Caki2 (cell line): Measurements from ENCODE around the gene SLC2A10. TPM values are rescaled to one million over a fixed set of nuclear protein-coding genes. Genes with fewer than 3 reads are reported as not detected.

Experiments used
- DNase-seq: peaks from one replicate; pipeline ENCODE4 v3.0.0-alpha.2; 2015; ENCODE audit warnings: low read depth
- in situ Hi-C: cut with HindIII; loops from 2 replicates; pipeline ENCODE4 v1.10.0; 2016; ENCODE audit warnings: low sequenced_read_pairs, low pct_unique_long_range_greater_than_20kb, mixed read lengths
- total RNA-seq: library from RNA; depleted of rRNA; stranded (reverse); fragments of >200 nt; shearing (Covaris generic); gene quantifications from 2 replicates; pipeline ENCODE4 v1.2.3, GENCODE V29; 2014; ENCODE audit warnings: low replicate concordance; rRNA removed

SLC2A10 gene
- total RNA-seq, 1 experiment from 2014 or later = 7.9 TPM

DNA sequence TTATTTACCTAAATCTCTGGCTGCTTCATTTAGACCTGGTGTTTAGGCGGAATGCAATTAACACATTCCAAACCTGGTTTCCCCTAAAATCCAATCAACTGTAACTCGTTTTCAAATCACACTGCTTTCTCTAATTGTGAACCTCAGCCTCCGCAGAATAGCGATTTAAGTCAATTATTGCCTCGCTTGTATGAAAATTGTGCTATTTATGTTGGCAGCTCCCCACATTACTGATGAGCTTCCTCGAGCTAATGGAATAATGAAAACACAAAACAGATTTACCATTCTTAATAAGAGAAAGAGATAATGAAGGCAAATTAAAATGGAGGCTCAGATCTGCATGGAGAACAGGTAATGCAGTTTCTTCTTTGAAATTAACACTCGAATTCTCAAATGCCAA lies 67.9 kb downstream of the SLC2A10 start:
- in situ Hi-C loops = no loop called here
- no peak for DNase-seq

DNA sequence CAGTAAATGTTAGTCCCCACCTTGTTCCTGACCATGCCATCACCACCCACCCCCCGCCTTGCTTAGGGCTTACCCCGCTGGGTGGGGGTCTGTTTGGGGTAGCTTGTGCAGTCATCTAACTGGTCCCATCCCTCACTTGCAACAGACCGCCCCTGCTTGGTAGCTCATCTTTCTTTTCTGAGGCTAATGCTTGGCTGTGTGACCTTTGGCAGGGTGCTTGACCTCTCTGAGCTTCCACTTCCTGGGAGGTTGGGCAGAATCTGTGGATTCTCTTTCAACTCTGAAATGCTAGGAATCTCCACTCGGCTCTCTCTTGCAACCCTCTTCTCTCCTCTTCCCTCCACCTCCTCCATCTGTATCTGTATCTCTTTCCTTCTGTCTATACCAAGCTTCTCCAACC lies 70.4 kb downstream of the SLC2A10 start:
- no peak for DNase-seq
- in situ Hi-C loops = no loop called here

GRCh38 chr20:46784436-46785127 lies 75.1 kb downstream of the SLC2A10 start:
- in situ Hi-C loops = no loop called here
- DNase-seq = no peak

Other genes starting within 250 kb of the SLC2A10 start
- gene ZNF334, start 196.1 kb upstream of the SLC2A10 start, total RNA-seq = 0.24 TPM in 1 of 2 replicates, not detected in the other
- gene OCSTAMP, start 159.0 kb upstream of the SLC2A10 start, total RNA-seq = not detected in 2 replicates
- 0.26 and 0.84 TPM in 2 replicates for gene SLC13A3, start 58.2 kb upstream of the SLC2A10 start, total RNA-seq
- gene TP53RK, start 20.2 kb upstream of the SLC2A10 start, total RNA-seq = 9.4 and 23.4 TPM in 2 replicates
- gene EYA2, start 185.2 kb downstream of the SLC2A10 start, total RNA-seq = not detected in 2 replicates